NCI-H345 (cell line): ENCODE results near the gene RSPH1.
A peak's percentile ranks its signal among the peaks of the same experiment; 100 is the strongest.

Experiments used
- DNase-seq: peaks from one replicate; lab custom pipeline; 2025; lab: John Stamatoyannopoulos, UW

Gene RSPH1

DNA sequence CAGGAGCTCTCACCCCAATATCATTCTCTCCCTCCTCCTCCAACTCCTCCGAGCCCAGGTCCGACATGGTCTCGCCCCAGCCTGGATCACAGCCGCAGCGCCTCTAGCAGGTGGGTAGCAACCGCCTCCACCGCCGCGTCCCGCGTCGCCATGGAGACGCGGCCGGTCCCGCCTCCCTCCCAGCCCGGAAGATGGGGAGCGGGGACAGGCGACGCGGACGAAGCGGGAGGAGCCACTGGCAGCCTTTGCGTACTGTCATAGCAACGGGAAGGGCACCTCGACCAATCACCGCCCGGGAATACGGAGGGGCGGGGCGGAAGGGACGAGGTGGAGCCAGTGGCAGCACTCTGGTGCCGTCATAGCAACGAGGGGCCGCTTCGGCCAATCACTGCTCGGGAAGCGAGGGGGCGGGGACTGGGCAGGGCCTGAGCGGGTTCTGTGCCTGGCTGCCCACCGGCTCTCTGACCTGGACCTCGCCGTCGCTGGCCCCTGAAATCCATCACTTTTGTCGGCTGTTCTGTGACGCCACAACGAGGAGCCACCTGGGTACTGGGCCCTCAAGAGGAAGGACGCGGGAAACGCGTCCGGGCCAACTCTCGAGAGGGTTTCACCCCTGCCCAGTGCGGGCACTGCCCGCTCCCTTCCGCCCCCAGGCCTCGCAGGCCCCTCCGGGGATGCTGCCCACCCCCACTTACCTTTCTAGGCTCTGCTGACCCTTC, at the start of gene RSPH1:
TSS of gene RSPH1 (minus strand) at position 105 of the 719 bp plus-strand sequence. CDS start at position 67, 38 bp downstream.
- DNase-seq = peak; percentile 100

DNA sequence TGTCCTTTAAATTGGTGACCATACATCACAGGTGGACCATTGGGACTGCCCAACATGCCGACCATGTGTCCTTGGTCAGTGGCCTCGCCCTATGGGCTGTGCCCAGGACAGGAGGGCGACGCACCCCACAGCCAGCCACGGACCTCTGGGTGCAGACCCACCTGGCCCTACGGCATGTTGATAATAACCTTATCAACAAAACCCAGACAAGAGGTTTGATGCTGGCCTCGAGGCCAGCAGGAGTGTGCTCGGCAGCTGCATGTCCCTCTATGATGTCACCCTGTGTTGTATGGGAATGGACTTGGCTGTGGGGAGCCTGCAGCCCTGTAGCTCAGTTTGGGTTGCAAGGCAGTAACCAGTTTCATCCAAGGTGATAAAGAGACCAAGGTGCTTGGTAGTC, 49.7 kb upstream of the RSPH1 start:
- DNase-seq = no peak

DNA sequence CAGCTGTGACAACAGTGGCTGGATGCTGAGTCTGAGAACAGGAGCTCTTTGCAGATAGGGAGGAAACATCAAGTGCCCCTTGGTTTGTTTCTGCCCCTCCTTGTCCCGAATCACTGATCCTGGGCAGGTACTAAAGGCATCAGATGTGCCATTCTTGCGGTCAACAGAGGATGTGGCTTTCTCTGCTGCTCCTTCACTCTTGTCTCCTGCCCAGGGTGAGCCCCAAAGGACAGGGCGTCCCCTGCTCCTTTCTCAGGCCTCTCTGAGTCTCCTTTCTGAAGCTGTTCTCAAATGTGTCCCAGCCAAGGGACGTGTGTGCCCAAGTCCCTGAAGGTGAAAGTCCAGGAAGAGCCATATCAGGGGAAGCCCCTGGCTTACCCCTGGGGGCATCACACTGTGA, 49.3 kb upstream of the RSPH1 start:
- DNase-seq = no peak

DNA sequence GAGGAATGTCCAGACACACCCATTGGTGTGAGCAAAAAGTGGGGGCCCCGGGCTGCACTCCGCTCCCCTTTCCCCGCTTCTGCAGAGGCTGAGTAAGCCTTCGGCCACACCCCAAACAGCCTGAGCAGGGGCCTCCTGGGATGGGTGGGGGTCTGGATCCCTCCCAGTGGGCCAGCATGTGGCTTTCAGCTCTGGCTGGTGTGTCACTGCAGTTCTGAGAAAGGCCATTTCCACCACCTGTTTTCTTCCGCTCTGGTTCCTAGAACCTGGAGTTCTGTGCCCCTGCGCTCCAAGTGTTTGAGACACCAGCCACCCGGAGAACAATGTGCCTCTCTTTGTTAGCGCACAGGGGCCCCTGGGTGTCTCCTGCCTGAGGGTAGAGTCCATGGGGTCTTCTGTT, 48.5 kb upstream of the RSPH1 start:
- no peak for DNase-seq

DNA sequence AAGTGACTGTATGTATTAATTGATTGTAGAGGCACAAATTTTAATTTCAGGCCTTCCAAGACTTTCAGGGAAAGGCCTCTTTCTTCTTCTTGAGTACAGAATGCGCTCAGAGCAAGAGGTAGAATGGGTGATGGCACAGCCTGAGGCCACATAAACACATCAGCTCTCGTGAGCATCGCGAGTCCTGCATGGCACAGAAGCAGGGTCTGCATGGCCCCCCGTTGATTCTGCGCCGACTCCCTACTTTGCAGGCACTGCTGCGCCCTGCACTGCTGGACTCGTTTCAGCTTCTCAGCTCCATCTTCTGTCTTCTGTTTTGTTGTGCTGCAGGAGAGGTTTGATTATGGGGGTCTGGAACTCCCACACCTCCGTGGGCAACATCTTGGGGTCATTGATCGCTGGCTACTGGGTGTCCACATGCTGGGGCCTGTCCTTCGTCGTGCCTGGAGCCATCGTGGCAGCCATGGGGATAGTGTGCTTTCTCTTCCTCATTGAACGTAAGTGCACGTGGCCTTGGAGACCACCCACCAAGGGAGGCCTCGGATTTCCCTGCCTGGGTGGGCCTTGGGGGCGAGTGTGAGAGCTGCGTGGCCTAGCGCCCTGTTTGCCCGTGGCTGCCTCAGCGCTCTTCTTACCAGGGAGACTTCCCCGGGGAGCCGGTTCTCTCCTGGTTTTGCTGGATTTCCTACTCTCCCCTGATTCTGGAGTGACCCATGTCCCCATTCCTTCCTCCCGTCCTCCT, 47.3 kb upstream of the RSPH1 start:
- DNase-seq = no peak

DNA sequence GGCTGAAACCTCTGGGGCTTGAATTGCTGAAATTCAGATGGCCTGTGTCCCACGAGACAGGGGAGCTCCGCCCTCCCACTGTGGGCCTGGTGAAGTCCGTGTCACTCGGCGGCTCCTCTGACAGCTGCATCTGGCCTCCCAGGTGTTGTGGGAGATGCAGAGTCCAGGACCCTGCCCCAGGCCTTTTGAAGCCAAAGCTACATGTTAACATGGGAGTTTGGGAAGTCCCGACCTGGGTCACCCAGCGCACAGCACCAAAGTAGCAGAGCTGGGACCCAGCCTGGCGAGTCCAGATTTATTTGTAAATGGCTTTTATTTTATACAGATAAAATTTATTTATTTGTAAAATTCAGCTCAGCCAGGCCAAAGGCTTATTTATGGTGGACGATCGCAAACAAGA, 46.6 kb upstream of the RSPH1 start:
- no peak for DNase-seq

DNA sequence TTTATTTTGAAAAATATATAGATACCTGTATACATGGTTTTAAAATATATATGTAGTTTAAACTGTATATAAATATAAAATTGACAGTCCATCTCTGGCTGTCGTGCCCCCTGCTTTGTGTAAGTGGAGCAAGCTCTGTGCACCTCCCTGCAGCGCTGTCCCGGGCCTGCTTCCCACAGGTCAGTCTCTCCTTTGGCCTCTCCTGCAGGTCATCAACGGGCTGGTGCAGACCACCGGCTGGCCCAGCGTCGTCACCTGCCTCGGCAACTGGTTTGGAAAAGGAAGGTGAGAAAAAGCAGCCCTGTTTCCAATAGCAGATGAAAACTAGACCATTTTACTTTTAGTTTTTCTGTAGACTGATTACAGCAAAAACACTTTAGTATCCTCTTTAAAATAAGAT, 46.2 kb upstream of the RSPH1 start:
- no peak for DNase-seq

DNA sequence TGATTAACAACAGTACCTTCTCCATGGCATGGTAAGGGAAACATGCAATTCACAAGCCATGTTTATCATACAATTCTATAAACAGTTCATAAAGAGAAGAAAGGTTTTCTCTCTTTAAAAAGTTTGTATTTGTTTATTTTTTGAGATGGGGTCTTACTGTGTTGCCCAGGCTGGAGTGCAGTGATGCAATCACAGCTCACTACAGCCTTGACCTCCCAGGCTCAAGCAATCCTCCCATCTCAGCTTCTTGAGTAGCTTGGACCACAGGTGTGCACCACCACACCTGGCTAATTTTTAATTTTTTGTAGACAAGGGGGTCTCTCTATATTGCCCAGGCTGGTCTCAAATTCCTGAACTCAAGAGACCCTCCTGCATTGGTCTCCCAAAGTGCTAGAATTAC, 45.6 kb upstream of the RSPH1 start:
- no peak for DNase-seq

DNA sequence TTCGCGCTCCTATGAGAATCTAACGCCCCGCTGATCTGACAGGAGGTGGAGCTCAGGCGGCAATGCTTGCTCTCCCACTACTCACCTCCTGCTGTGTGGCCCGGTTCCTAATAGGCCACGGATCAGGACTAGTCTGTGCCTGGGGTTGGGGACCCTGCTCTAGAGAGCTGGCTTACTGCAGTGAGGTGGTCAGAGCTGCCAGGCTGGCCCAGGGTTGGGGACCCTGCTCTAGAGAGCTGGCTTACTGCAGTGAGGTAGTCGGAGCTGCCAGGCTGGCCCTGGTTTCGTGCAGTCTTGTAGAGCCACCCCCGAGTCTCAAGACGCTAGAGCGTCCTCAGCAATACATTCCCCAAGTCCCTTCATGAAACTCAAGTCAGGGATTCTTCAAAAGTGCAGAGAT, 45.1 kb upstream of the RSPH1 start:
- no peak for DNase-seq

DNA sequence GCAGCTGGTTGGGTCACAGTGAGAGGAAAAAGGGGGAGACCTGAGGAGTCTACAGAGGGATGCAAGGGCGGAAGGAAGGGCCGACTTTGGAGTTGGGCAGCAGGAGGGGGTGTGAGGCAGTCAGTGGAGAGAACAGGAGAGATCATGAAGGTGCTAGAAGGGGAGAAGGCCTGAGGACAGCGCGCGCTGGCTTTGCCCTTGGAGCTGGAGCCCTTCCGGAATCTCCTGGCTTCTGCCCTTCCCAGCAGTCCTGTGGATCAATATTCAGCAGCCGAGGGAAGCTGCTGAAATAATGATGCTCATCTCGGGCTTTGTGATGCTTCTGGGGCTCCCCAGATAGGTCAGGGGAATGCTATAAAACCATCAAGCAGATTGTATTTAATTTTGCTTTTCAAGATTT, 44.4 kb upstream of the RSPH1 start:
- no peak for DNase-seq

DNA sequence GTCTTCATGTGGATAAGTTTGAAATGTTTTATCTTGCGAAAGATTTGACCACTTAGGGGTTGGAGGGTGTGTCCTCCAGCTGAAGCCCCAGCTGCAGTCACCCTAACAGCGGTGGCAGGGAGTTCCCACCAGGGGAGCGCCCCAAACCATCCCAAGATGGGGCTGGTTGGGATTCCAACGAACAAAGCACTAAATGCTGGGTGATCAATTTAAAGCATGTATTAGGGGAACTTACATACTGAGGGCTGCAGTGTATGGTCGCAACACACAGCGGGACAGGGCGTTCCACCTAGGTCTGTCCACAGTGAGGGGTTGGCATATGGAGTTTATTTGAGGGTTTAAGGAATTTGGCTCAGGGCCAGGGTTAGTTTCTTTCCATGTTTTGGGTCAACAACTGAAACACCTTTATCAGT, 43.9 kb upstream of the RSPH1 start:
- DNase-seq = no peak

DNA sequence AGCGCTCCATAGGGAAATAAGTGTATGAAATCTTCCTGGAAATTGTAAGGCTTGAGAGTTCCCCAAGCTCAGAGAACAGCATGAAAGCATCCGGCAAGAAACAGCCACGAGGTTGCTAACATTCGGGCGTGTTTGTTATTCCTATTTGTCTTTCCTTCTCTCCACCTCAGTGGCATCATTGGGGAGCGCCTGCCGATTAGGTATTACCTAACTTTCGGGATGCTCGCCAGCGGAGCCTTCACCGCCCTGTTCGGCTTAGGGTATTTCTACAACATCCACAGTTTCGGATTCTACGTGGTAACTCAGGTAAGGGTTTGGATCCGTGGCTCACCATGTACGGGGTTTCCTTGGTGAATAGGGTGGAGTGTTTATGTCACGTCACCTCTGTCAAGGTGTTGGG, 43.3 kb upstream of the RSPH1 start:
- no peak for DNase-seq

DNA sequence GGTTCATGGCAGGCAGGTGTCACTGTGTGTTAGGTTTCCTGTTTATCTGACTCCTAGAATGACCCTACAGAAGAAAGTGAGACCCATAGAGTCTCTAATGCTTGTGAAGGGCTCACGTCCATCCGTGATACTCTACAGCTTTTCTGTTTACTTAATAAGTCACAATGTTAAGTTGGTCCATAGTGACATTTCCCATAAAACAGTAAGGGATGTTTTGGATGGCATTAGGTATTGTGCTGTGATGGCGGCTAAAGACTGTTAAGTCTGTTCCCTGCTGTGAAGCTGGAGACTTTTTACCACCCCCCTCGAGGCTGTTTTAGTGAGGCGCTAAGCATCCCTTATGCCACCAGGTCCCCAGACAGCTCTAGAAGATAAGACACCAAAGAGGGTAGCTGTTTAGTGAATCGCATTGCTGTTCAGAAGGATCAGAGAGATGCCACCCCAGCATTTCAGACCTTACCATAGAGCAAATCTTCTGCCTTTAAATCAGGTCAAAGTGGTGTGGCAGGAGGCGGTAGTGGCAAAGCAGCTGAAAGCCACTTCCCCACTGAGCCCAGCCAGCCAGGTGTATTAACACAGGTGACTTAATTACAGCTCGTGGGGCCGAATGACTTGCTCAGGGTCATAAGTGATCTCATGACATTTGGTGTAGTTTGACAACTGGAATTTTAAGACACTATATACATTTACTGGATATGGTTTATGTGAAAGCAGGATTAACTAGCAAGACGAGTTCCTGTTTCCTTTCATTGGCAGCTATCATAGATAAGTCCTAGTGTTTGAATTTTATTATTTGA, 42.7 kb upstream of the RSPH1 start:
- no peak for DNase-seq

DNA sequence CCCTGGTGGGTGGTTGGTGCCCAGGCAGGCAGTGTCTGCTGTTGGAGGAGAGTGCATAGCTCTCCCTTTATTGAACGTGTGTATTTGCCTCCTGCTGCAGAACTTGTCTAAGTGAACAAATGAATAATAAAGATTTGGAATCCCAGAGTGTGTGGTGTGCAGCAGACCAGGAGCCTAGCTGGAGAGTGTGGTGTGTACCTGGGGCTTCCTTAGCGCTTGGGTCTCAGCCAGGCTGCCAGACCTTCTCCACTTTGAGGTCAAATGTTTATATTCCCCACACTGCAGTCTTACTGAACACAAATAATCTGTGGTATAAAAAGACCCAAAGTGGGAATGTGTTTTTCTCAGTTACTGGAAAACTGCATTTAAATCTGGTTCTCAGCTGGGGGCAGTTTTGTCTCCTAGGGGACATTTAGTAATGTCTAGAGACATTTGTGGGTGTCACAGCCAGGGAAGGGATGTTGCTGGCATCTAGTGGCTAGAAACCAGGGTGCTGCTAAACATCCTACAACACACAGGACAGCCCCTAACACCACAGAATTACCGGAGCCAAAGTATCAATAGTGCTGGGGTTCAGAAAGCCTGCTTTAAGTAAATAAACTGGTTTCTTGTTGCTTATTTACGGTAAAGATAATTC, 41.2 kb upstream of the RSPH1 start:
- peak; percentile 13 for DNase-seq

DNA sequence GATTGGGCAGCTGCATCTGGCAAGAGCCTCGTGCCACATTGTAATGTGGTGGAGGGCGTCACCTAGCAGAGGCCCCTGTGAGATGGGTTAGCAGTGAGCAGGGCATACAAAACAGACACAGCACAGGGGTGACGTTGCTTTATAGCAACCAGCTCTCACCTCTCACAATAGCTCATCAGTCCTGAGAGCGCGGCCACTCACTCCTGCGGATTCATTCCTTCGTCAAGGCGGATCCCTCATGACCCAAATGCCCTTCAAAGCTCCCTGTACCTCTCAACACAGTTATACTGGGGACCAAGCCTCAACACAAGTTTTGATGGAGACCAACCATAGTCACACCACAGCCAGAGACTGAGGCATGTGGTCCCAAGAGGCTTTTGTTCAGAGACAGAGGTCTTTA, 40.6 kb upstream of the RSPH1 start:
- no peak for DNase-seq

DNA sequence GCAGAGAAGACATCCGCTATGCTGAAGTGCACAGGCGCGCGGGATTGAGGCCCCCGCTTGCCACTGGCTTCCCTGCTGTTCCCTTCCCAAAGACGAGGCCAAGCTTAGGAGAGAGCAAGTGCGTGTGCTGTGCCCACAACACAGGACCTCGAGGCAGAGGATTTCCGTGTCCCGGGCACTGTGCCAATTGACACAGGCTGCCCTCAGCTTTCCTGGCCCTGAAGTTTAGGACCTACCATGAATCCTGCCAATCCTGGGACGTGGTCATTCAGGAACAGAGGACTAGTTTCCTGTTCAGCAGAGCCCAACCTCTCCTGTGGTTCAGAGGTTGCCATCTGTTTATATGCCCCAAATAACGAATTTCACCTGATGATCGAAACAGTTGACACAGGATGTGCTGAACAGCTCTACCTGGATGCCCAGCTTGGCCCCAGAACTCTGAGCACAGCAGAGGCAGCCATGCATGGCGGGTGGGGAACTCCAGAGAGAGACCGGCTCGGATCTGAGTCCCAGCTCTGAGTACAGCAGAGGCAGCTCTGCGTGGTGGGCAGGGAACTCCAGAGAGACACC, 39.7 kb upstream of the RSPH1 start:
- no peak for DNase-seq

DNA sequence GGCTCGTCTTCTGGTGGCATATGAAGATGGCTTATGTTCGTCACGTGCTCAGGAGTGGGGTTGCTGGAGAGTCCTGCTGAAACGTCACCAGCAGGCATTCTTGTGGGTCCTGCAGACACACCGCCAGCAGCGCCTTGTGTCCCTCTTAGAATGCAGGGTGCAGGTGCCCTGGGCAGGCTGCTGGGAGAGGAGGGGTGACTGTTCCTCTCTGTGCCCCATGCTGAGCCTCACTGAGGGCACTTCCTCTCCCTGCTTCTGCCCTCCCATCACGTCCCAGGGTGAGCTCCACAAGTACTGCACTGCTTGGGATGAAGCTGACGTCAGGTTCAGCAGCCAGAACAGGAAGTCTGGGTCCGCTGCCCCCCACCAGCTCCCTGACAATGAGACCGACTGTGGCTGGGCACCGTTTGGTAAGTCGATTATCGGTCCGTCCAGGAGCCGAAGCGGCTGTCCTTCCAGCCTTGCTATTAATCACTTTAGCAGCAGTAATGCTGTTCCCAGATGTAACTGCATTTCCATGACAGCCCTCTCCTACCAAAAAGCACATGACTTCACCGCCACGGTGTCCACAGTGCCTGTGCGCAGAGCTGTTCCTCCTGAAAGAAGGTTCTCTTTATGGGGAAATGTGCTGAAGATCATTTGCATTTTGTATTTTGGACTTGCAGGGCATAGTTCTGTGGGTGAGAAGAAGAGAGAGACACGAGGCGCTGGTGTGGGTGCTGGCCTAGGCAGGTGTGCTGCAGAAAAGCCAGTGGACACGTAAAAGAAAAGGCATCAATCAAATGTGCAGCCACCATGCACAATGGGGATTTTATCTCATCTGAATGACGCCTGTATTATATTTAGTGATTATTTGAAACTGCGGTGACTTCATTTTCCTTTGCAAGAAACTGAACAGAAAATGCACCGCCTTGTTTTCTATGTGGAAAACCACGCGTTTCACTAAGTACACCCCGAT, 38.7 kb upstream of the RSPH1 start:
- no peak for DNase-seq

DNA sequence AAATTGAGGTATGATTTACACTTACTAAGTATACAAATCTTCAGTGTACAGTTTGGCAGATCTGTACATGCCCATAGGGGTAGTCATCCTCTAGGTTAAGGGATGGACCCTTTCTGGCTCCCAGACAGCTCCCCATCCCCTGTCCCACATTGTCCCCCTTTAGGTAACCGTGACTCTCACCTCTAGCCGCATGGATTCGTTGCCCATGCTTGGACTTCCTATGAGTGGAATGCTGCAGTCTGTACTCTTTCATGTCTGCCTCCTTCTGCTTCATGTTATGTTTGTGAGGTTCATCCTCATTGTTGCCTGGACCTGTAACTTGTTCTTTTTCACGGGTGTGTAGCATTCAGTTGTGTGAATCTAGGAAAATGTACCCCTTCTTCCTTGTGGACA, 37.9 kb upstream of the RSPH1 start:
- no peak for DNase-seq

DNA sequence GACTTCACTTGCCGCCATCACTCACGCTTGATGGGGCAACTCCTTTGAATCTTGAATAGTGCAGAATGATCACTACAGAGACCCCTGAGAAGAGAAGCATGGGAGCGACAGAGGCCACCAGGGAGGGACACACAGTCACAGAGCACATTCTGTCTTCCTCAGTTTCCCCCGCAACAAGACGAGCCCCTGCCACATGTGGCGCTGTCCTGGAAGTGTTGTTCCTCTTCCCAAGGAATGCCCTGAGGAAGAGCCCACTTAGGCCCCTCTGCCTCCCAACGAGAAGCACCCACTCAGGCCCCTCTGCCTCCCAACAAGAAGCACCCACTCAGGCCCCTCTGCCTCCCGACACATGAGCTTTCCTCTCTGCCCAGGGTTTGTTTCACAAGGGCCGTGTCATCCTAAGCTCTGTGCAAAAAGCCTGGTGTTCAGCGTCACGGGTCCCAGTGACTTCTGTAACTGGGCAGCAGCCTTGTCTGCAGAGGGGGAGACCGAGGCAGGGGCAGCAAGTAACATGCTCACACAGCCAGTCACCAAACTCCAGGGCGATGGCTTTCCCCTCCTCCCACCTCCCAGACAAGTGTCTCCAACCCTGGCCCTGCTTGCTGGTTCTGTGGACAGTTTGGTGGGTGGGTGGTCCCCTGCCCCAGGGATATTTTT, 37.4 kb upstream of the RSPH1 start:
- DNase-seq = no peak

DNA sequence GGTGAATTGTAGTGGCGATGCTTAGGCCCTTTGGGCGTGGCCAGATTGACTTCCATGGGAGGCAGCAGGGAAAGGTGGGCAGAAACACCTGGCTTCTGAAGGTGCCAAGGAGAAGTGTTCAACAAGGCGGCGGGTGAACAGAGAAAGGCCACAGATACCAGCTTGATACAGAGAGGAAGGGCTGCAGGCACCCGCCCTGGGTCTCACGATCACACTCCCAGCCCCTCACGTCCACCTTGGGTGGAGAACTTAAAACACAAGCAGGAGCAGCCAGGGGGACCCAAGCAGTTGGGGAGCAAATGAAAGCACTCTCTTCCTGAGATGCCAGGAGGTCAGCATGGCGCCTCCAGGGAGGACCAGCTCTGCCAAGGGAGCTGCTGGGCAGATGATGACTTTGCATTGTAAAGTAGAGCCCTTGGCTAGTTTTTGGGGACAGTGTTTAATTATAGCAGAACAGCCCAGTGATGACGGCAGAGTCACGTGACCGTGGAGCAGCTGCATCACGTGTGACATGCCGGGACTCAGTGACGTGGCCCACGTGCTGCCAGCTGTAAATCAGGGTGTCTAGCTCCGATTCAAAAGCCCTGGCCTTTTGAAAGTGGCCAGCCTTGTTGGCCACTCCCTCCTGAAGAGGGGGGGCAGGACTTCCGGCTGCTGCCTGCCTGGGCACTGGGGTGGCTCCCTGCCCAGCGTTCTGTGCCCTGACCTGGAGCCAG, 36.6 kb upstream of the RSPH1 start:
- no peak for DNase-seq
